Central memory CD8-positive, alpha-beta T cell (primary cell): ENCODE data around the gene TMEM229A.
"Not testable (repeated sequence)": the region's sequence is repeated elsewhere in the genome, so short reads cannot be mapped to it uniquely, and the experiment has no call there.

Experiments used
- ATAC-seq: fragments of 150-1000 bp; cut with Tn5 transposase; replicated peaks from 2 replicates; pipeline ENCODE4 v1.10.0; 2022; ENCODE audit warnings: mild to moderate bottlenecking, moderate FRiP score, moderate number of reproducible peaks; ENCODE audit not compliant: poor library complexity, severe bottlenecking; ENCODE audit errors: extremely low read depth
- DNase-seq, 2 donors: peaks; one replicate each; pipeline ENCODE4 v3.0.0; 2021; ENCODE audit warnings: low spot score in 2 of 2
- H3K27ac Mint-ChIP-seq: one replicate; pipeline ENCODE4 v1.8.0; 2022; ENCODE audit warnings: low read depth, mild to moderate bottlenecking, moderate library complexity, mixed read lengths
- H3K27me3 Mint-ChIP-seq: one replicate; pipeline ENCODE4 v1.8.0; 2022; ENCODE audit warnings: mixed read lengths
- H3K36me3 Mint-ChIP-seq: one replicate; pipeline ENCODE4 v1.8.0; 2022; ENCODE audit warnings: mild to moderate bottlenecking, moderate library complexity, mixed read lengths; ENCODE audit not compliant: insufficient read depth
- H3K4me1 Mint-ChIP-seq: one replicate; pipeline ENCODE4 v1.8.0; 2022; ENCODE audit warnings: mixed read lengths
- H3K4me3 Mint-ChIP-seq: one replicate; pipeline ENCODE4 v1.8.0; 2022; ENCODE audit warnings: mild to moderate bottlenecking, moderate library complexity, mixed read lengths
- H3K9me3 Mint-ChIP-seq: one replicate; pipeline ENCODE4 v1.8.0; 2022; ENCODE audit warnings: mixed read lengths

Gene TMEM229A

GRCh38 chr7:124056234-124056633 is 23.4 kb upstream of the TMEM229A start:
- H3K4me3 Mint-ChIP-seq = no peak overlapping the region
- H3K4me1 Mint-ChIP-seq = no peaks in the 10 kb centered on the region
- ATAC-seq = no peak
- DNase-seq = no peak
- H3K36me3 Mint-ChIP-seq = no peaks in the 10 kb centered on the region
- H3K9me3 Mint-ChIP-seq = no peaks in the 10 kb centered on the region
- no peaks in the 10 kb centered on the region for H3K27me3 Mint-ChIP-seq
- H3K27ac Mint-ChIP-seq = no peak overlapping the region

GRCh38 chr7:124051681-124052377 is 19.0 kb upstream of the TMEM229A start:
- ATAC-seq (no peak), DNase-seq (no peak)
- H3K4me3 Mint-ChIP-seq = no peak overlapping the region
- no peak overlapping the region for H3K27ac Mint-ChIP-seq
- H3K4me1 Mint-ChIP-seq = no peaks in the 10 kb centered on the region
- no peaks in the 10 kb centered on the region for H3K27me3 Mint-ChIP-seq
- H3K36me3 Mint-ChIP-seq = no peaks in the 10 kb centered on the region
- H3K9me3 Mint-ChIP-seq = no peaks in the 10 kb centered on the region

GRCh38 chr7:124042826-124043225 is 10.0 kb upstream of the TMEM229A start:
- H3K9me3 Mint-ChIP-seq = peaks cover 10% of the 10 kb centered on the region
- no peak for DNase-seq
- ATAC-seq = no peak
- peaks cover 5% of the 10 kb centered on the region for H3K27me3 Mint-ChIP-seq
- no peak overlapping the region for H3K4me3 Mint-ChIP-seq
- no peaks in the 10 kb centered on the region for H3K36me3 Mint-ChIP-seq
- no peaks in the 10 kb centered on the region for H3K4me1 Mint-ChIP-seq
- H3K27ac Mint-ChIP-seq = no peak overlapping the region

GRCh38 chr7:124041439-124041838 is 8.6 kb upstream of the TMEM229A start:
- no peaks in the 10 kb centered on the region for H3K4me1 Mint-ChIP-seq

GRCh38 chr7:124037902-124038301 is 5.0 kb upstream of the TMEM229A start:
- not testable (repeated sequence) for H3K4me3 Mint-ChIP-seq

More at GRCh38 chr7:124041439-124041838, 8.6 kb upstream of the TMEM229A start:
- no peak overlapping the region for H3K27ac Mint-ChIP-seq
- no peaks in the 10 kb centered on the region for H3K36me3 Mint-ChIP-seq
- peaks cover 10% of the 10 kb centered on the region for H3K9me3 Mint-ChIP-seq
- DNase-seq = no peak
- ATAC-seq = no peak
- peaks cover 8% of the 10 kb centered on the region for H3K27me3 Mint-ChIP-seq
- no peak overlapping the region for H3K4me3 Mint-ChIP-seq

GRCh38 chr7:124035706-124036105 is 2.8 kb upstream of the TMEM229A start:
- peaks cover 48% of the 10 kb centered on the region for H3K27me3 Mint-ChIP-seq
- H3K36me3 Mint-ChIP-seq = no peaks in the 10 kb centered on the region
- no peaks in the 10 kb centered on the region for H3K9me3 Mint-ChIP-seq
- no peak overlapping the region for H3K27ac Mint-ChIP-seq
- ATAC-seq (no peak), DNase-seq (no peak)
- peaks cover 4% of the 10 kb centered on the region for H3K4me1 Mint-ChIP-seq
- no peak overlapping the region for H3K4me3 Mint-ChIP-seq

More at GRCh38 chr7:124037902-124038301, 5.0 kb upstream of the TMEM229A start:
- peaks cover 30% of the 10 kb centered on the region for H3K27me3 Mint-ChIP-seq
- not testable (repeated sequence) for H3K9me3 Mint-ChIP-seq, DNase-seq, ATAC-seq, H3K36me3 Mint-ChIP-seq, H3K4me1 Mint-ChIP-seq, H3K27ac Mint-ChIP-seq

- no peak for ATAC-seq
Observed at GRCh38 chr7:124034754-124035100, 1.9 kb upstream of the TMEM229A start.

GRCh38 chr7:124033807-124034753 is 1.2 kb upstream of the TMEM229A start:
- DNase-seq (no peak), ATAC-seq (no peak)
- peaks cover 4% of the 10 kb centered on the region for H3K4me1 Mint-ChIP-seq
- no peak overlapping the region for H3K27ac Mint-ChIP-seq
- H3K4me3 Mint-ChIP-seq = peak overlapping the region; percentile 17
- H3K9me3 Mint-ChIP-seq = no peaks in the 10 kb centered on the region
- peaks cover 60% of the 10 kb centered on the region for H3K27me3 Mint-ChIP-seq
- no peaks in the 10 kb centered on the region for H3K36me3 Mint-ChIP-seq

More at GRCh38 chr7:124034754-124035100, 1.9 kb upstream of the TMEM229A start:
- Mint-ChIP-seq H3K27me3 (peaks cover 57% of the 10 kb centered on the region), H3K4me1 (peaks cover 4% of the 10 kb centered on the region), H3K9me3 (no peaks in the 10 kb centered on the region), H3K4me3 (peak overlapping the region; percentile 17), H3K27ac (no peak overlapping the region), H3K36me3 (no peaks in the 10 kb centered on the region)
- no peak for DNase-seq

GRCh38 chr7:124033095-124033806 is 384 bp upstream of the TMEM229A start:
- no peak for ATAC-seq
- peak overlapping the region; percentile 7 for H3K4me3 Mint-ChIP-seq

GRCh38 chr7:124031919-124032318 is 948 bp downstream of the TMEM229A start:
- H3K4me3 Mint-ChIP-seq = peak overlapping the region; percentile 46

More at GRCh38 chr7:124033095-124033806, 384 bp upstream of the TMEM229A start:
- no peaks in the 10 kb centered on the region for H3K9me3 Mint-ChIP-seq
- H3K27ac Mint-ChIP-seq = no peak overlapping the region
- no peaks in the 10 kb centered on the region for H3K36me3 Mint-ChIP-seq
- H3K27me3 Mint-ChIP-seq = peaks cover 59% of the 10 kb centered on the region
- no peak for DNase-seq
- H3K4me1 Mint-ChIP-seq = peaks cover 4% of the 10 kb centered on the region

GRCh38 chr7:124031406-124031805 is 1.5 kb downstream of the TMEM229A start:
- DNase-seq (no peak), ATAC-seq (no peak)
- Mint-ChIP-seq H3K4me1 (peaks cover 4% of the 10 kb centered on the region), H3K36me3 (no peaks in the 10 kb centered on the region), H3K9me3 (no peaks in the 10 kb centered on the region), H3K27ac (no peak overlapping the region), H3K27me3 (peaks cover 51% of the 10 kb centered on the region), H3K4me3 (no peak overlapping the region)

More at GRCh38 chr7:124031919-124032318, 948 bp downstream of the TMEM229A start:
- peaks cover 4% of the 10 kb centered on the region for H3K4me1 Mint-ChIP-seq
- DNase-seq = no peak
- H3K27ac Mint-ChIP-seq = no peak overlapping the region
- peaks cover 51% of the 10 kb centered on the region for H3K27me3 Mint-ChIP-seq
- no peaks in the 10 kb centered on the region for H3K9me3 Mint-ChIP-seq
- no peak for ATAC-seq
- H3K36me3 Mint-ChIP-seq = no peaks in the 10 kb centered on the region

- no peak overlapping the region for H3K4me3 Mint-ChIP-seq
- no peak for DNase-seq
- H3K27ac Mint-ChIP-seq = no peak overlapping the region
- no peaks in the 10 kb centered on the region for H3K36me3 Mint-ChIP-seq
- peaks cover 51% of the 10 kb centered on the region for H3K27me3 Mint-ChIP-seq
- peaks cover 4% of the 10 kb centered on the region for H3K4me1 Mint-ChIP-seq
- no peaks in the 10 kb centered on the region for H3K9me3 Mint-ChIP-seq
- ATAC-seq = no peak
Observed at GRCh38 chr7:124030964-124031363, 1.9 kb downstream of the TMEM229A start.
